GM19328 (cell line): Measurements from ENCODE around the gene ITSN1.
"Not testable (repeated sequence)": the region's sequence is repeated elsewhere in the genome, so short reads cannot be mapped to it uniquely, and the experiment has no call there.

Experiments used
- ATAC-seq: cut with Tn5 transposase; IDR thresholded peaks from one replicate; pipeline ENCODE4 v1.9.1; 2021; ENCODE audit warnings: mild to moderate bottlenecking, moderate library complexity; ENCODE audit not compliant: unreplicated experiment

ITSN1 gene

DNA sequence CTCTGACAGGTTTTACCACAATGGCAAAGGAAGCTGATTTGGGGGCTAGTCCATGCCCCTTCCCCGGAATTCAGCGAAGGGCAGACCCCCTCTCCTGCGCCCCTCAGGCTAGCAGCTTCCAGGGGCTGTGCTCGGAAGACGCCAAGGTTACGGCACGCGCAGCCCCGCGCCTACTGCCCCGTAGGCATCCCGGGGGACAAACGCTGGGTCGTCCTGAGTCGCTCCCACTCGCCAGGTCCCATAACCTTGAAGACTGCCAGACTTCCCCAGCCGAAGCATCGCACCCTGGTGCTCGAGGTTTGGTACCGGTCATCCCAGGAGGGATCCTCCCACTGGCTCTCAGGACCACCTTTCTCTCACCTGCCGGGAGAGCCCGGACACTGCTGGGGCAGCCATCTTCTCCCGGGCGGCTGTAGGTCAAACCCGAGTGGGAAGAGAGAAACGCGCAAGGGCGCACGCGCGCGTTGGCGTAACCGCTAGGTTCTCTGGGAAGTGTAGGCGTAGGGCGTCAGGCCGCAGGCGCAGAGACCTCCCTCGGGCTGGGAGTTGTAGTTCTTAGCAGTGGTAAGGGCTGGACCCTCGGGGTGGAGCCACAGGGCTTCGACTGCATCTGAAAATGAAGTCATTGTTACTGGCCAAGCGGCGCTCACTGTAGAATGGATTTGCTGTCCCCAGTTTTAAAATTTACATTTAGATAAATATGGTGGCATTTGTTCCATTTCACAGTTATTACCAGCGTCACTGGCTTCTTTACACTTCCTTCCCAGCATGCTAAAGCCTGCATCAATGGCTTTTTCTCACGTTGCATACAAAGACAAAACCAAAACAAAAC is 273.3 kb downstream of the ITSN1 start, which contains the start of gene ATP5PO:
TSS of gene ATP5PO (minus strand) at position 437 of the 832 bp plus-strand sequence. CDS start at position 396, 41 bp downstream.
- peak; percentile 96 for ATAC-seq

DNA sequence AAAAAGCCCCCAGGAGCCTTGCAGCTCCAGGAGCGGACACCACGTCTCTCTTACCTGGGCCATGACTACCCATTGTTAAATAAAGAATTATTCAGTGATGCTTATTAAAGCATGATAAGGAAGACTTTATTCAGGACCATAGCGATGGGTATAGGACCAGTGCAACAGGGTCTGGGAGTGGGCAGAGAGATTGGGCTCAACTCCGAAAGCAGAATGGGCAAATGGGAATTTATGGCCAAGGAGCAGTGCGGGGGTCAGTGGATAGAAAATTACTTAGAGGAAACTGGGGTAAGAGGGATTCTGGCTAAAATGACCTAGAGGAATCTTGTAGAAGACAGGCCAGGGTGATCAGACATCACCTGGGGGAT is 273.9 kb downstream of the ITSN1 start:
- no peak for ATAC-seq

DNA sequence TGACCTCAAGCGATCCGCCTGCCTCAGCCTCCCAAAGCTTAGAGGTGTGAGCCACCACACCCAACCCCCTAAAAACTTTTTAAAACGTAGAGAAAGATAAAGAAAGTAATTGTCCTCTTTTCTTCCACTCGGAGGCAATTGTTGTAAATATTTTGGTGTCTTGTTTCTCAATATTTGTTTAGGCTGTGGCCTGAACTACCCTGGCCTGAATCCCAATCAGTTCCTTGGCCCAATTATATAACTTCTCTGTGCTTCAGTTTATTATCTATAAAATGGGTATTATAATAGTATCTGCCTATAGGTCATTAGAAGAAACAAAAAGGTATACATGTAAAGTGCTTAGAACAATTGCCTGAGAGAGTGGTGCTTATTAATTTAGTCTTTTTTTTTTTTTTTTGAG is 275.1 kb downstream of the ITSN1 start:
- no peak for ATAC-seq

DNA sequence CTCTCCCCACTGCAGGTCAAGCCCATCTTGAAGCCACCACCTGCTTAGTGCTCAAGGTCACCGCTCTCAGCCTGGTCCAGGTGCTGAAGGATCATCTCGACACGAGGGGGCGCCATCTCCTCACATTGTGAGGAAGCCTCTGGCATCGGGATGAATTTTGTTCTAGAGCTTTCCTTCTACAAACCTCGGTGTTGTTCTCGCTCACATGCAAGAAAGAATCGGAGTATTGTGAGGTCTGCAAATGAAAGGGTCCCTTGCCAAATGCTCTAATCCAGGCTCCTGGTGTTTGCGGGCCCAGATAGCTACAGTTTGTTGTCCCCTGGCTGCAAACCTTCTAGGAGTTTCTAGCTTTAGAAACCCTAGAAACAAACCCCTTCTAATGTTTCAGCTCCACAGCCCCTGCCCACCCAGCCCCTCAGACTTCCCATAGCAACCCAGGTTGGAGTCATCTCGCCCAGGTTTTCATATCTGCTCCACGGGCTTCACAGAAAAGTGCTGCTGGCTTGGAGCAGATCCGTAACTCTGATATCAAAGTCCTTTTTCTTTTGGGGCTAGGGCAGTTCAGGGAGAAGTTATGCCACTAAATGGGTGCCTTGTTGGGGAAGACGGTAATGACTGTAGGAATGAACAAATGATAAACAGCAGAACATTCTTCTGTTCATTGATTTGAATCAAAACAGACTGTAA is 281.9 kb downstream of the ITSN1 start:
- no peak for ATAC-seq

DNA sequence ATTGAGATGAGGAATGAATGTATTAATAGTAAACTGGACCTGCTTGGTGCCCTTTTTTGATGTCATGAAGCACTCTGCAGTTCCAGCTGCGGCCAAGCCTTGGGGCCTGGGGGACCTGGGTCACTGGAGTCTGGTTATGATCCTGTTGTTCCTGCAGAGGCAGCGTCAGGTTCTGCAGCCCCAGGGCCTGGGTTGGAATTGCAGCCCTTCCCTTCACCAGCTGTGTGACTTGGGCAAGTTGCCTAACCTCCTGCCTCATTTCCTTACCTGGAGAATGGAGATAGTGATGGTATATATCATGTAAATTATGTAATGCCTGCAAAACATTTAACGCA is 282.4 kb downstream of the ITSN1 start:
- no peak for ATAC-seq

DNA sequence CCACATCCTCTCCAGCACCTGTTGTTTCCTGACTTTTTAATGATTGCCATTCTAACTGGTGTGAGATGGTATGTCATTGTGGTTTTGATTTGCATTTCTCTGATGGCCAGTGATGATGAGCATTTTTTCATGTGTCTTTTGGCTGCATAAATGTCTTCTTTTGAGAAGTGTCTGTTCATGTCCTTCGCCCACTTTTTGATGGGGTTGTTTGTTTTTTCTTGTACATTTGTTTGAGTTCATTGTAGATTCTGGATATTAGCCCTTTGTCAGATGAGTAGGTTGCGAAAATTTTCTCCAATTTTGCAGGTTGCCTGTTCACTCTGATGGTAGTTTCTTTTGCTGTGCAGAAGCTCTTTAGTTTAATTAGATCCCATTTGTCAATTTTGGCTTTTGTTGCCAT is 283.9 kb downstream of the ITSN1 start:
- ATAC-seq, result not testable (repeated sequence)

DNA sequence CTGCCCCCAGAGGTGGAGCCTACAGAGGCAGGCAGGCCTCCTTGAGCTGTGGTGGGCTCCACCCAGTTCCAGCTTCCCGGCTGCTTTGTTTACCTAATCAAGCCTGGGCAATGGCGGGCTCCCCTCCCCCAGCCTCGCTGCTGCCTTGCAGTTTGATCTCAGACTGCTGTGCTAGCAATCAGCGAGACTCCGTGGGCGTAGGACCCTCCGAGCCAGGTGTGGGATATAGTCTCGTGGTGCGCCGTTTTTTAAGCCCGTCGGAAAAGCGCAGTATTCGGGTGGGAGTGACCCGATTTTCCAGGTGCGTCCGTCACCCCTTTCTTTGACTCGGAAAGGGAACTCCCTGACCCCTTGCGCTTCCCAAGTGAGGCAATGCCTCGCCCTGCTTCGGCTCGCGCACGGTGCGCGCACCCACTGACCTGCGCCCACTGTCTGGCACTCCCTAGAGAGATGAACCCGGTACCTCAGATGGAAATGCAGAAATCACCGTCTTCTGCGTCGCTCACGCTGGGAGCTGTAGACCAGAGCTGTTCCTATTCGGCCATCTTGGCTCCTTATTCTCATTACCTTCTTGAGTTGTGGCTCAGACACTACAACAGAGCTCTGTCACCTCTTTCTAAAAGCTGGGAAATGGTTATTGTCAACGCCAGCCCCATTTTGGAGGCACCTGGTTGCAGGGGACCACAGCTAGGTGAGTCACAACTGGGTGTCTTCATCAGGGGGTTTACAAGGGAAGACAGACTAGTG is 288.9 kb downstream of the ITSN1 start:
- not testable (repeated sequence) for ATAC-seq

DNA sequence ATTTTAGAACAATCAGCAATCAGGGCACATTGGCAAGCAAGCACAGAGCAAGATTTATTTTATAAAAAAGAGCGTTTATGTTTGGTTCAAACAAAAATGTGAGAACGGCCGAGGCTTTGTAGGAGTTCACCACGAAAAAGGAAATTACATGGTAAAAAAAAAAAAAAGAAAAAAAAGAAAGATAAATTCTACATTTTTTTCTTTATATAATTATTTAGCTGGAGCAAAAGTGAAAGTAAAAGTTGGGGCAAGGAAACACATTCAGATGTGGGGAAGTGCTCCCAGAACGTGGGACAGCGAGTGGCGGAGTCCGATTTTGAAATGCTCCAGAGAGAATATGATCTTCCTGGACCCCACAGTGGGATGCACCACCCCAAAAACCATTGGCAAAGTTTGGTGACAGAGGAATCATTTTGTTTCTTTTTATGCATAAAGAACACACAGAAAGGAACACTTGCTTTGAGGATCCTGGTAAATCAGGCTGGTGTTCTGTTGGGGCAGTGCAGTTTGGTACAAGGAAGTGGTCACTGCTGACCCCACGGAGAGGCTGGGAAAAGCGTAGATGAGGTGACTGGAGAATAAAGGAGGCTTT is 289.6 kb downstream of the ITSN1 start:
- ATAC-seq, result no peak

DNA sequence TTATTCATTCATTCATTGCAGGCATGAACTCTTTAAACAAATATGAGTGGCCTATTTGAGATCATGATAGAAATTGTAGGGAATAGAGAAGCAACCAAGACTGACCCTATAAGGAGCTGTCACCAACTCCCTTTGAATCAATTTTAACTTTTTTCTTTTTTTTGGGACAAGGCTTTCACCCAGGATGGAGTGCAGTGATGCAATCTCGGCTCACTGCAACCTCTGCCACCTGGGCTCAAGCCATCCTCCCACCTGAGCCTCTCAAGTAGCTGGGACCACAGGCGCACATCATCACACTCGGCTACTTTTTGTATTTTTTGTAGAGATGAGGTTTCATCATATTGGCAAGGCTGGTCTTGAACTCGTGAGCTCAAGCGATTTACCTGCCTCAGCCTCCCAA is 290.4 kb downstream of the ITSN1 start:
- ATAC-seq, result no peak

DNA sequence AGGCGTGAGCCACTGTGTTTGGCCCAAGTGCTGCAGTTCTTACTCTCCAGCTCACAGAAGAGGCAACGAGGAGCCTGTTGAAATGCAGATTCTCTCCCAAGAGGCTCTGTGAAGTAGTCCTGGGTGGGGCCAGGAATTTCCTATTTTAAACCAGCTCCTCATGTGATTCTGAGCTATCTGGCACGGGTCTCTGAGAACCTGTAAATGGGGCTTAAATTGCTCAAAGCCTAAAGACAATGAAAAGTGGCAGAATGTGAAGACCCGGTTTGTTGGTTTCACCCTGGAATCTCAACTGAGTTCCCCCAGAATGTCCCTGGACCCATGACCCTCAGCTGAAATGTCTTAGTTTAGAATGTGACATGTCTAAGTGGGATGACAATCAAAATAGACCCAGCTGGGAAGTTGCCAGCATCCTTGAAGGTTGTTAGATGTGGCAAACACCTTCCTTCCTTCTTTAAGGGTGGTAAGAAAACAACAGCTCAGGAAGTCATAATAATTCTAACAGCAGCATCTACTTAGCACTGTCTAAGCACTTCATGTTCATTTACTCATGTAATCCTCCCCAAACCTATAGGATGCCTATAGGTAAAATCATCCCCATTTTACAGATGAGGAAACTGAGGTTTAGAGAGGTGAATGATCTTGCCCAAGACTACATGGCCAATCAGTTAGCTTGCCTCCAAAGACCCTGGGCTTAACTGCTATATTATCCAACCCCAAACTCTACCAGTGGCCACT is 294.2 kb downstream of the ITSN1 start:
- ATAC-seq, result no peak

DNA sequence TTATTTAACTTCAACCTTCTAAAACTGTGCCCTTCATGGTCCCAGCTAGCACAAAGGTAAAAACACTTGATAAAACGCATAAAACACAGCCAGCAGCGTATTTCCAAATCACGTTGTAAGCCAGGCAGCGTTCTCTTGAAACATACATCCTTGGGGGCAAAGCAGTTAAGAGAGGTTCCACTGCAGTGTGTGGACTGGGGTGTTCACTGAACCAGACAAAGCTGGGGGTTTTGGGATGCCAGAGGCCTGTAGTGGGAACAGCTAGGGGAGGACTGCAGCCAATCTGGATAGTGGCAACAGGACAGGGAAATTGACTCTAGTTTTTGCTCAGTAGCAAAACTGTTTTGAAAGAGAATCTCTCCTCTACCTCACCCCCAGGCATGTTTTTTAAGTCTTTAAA is 294.8 kb downstream of the ITSN1 start:
- ATAC-seq, result no peak

DNA sequence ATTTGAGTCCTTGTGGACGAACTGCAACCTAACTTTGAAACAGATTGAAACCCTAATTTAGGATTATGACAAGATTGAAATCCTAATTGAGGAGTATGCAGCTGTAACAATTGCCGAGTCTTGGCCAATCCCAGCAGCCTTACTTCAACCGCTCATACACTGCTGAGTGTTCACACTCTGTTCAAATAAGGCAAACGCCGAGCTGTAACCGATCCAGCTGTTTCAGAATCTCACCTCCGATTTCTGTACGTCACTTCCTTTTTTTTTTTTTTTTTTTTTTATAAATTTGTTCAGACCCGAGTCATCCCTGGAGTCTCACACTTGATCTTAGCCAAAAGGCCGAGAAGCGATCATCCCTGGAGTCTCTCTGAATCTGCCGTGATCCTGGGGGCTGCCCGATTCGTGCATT is 295.6 kb downstream of the ITSN1 start:
- no peak for ATAC-seq

DNA sequence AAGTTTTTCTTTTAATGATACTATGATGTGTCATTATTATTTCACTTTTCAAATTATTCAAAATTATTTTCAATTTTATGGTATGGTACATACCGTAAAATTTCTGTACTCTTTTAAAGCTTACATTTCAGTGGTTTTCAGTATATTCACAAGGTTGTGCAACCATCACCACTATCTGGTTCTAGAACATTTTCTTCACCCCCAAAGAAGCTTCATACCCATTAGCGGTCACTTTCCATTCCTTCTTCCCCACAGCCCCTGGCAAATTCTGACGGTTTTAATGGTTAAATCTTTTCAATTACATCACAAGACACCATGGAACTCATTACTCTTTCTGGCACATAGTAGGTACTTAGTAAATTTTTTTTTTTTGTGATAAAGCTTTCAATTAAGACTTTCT is 296.1 kb downstream of the ITSN1 start:
- no peak for ATAC-seq

DNA sequence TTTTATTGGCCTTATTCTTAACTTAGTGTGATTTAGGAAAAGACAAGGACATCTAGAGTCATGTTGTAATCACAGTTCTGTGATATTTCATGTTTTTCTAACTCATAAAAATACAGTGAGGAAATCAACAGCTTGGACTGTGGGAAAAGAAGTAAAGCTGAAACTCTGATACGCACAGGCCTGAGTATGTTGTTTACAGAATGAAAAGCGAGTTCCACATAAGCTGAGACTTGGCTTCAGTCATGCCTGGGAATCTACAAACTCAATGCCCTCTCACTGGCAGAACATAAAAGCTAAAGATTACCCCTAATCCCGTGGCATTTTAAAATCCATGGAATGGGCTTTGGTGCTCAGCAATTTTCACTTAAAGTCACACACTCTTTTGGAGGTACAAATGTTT is 296.9 kb downstream of the ITSN1 start:
- ATAC-seq, result no peak

DNA sequence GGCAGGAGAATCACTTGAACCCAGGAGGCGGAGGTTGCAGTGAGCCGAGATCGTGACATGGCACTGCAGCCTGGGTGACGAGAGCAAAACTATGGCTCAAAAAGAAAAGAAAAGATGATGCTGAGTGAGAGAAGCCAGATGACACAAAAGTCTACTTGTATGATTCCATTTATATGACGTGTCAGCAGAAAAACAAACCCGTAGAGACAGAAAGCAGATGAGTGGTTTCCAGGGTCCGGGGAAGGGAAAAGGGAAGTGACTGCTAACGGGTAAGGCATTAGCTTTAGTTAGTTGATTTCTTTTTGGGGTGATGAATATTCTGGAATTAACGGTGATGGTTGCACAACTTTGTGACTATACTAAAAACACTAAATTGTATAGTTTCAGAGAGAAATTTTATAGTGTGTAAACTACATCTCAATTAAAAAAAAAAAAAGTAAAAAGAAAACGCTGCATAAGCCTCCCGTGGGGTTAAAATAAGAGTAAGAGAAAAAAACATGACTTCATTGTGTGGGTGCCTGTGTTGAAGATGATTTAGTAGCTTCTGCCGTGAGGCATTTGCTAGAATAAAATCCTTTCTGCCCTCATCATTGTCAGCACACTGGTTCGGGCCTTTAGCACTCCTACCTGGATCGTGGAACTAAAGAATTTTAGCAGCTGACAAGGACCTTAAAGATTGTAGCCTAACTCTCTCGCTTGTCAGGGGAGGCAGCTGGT is 298.0 kb downstream of the ITSN1 start:
- no peak for ATAC-seq

DNA sequence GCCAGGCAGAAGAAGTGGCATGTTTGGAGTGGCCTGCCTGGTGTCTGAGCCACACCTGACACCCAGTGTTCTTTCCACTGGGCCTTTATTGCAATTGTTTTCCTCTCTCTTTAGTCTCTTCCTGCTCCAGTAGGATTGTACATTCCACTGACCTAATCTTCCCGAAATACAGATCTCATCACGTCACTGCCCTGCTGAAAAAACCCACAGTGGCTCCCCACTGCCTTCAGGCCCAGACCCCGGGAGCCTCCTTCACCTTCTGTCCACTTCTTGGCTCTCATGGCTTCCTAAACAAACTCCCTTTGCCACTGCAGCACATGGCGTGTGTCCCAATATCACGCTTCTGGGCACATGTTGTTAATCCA is 298.6 kb downstream of the ITSN1 start:
- no peak for ATAC-seq

DNA sequence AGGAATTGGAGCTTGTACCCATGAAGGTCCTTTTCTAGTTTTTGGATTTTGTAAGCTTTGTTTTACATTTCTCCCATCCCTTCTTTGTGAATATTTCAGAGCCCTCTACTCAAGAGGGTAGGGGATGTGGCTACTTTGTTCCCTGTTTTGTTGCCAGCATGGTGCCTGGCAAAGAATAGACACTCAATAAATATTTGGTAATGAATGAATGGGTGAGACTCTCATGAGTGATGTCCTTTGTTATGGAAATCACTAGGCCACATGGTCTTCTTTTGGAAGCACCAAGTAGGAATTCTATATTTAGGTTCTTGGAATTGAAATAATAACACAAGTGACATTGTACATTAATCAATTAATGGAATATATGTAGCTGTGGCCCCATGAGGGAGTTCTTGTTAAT is 300.1 kb downstream of the ITSN1 start:
- ATAC-seq, result no peak

DNA sequence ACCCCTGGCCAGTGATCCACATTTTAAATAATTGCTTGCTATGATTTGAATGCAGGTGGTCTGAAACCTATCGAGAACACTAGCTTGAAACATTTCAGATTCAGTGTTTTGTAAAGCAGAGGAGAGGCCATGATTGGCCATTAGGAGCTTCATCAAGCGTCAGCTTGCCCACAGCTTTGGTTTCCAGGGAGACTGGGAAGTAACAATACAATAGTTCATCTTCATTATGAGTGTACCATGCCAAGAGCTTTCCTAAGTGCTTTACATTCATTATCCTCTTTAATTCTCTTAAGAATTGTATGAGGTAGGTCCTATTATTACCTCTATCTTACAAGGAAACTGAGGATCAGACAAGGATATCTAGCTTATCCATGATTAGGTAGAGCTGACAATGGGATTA is 301.0 kb downstream of the ITSN1 start:
- ATAC-seq, result no peak

DNA sequence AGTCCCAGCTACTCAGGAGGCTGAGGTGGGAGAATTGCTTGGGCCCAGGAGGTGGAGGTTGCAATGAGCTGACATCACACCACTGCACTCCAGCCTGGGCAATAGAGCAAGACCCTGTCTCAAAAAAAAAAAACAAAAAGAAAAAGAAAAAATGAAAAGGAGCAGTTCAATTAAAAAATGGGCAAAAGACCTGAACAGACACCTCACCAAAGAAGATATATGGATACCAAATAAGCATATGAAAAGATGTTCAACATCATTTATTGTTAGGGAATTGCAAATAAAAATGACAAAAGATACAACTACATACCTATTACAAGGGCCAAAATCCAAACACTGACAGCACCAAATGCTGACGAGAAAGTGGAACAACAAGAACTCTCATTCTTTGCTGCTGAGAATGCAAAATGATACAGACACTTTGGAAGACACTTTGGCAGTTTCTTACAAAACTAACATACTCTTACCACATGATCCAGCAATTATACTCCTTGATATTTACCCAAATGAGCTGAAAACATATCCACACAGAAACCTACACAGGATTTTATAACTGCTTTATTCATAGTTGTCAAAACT is 302.0 kb downstream of the ITSN1 start:
- ATAC-seq, result no peak
